HEK293 (cell line): ENCODE data around the gene KRTAP6-1.

ENCODE experiments used
- CTCF ChIA-PET: fragments of 350-600 bp; formaldehyde crosslinking; extraction: SDS; loops from one replicate; lab custom pipeline; 2021; ENCODE audit warnings: antibody characterized with exemption; lab: Yijun Ruan, JAX
- POLR2A ChIA-PET: fragments of 300-600 bp; formaldehyde crosslinking; extraction: SDS; loops from one replicate; lab custom pipeline; 2020; ENCODE audit warnings: antibody characterized with exemption, inconsistent platforms; lab: Yijun Ruan, JAX
- H3K27ac ChIP-seq: fragments of 200-500 bp; sonication (Bioruptor generic); 2 replicates; pipeline ENCODE4 v1.5.1; 2014; ENCODE audit warnings: low read depth, low read length, control low read depth, inconsistent platforms; ENCODE audit errors: extremely low read depth
- H3K36me3 ChIP-seq, 2 experiments: fragments of 200-500 bp in 1 of 2; sonication (Bioruptor generic) in 1 of 2; 1 replicate in 1 of 2; 2 replicates in 1 of 2; pipeline ENCODE4 v1.5.1; 2014 to 2017; ENCODE audit warnings: inconsistent platforms in 2 of 2, low read length in 2 of 2; ENCODE audit not compliant: control insufficient read depth in 2 of 2, insufficient read depth in 1 of 2
- H3K4me1 ChIP-seq: fragments of 200-500 bp; sonication (Bioruptor generic); 2 replicates; pipeline ENCODE4 v1.5.1; 2014; ENCODE audit warnings: mild to moderate bottlenecking, low read length, inconsistent platforms; ENCODE audit not compliant: control insufficient read depth, insufficient read depth
- H3K4me3 ChIP-seq: 2 replicates; pipeline ENCODE4 v1.5.1; 2011; ENCODE audit warnings: low read depth, mild to moderate bottlenecking, control low read depth, low read length, moderate library complexity
- H3K9me3 ChIP-seq: fragments of 200-500 bp; sonication (Bioruptor generic); 2 replicates; pipeline ENCODE4 v1.5.1; 2014; ENCODE audit warnings: low read depth, low read length, inconsistent platforms; ENCODE audit not compliant: control insufficient read depth, insufficient read depth
- IKZF3 ChIP-seq: fragments of 450-650 bp; IDR thresholded peaks from 2 replicates; pipeline ENCODE4 v1.5.0; 2018; ENCODE audit warnings: missing biosample characterization, mild to moderate bottlenecking, missing genetic modification characterization, moderate library complexity
- INSM2 ChIP-seq: fragments of 450-650 bp; formaldehyde crosslinking; IDR thresholded peaks from 2 replicates; pipeline ENCODE4 v1.5.1; 2016; ENCODE audit warnings: missing biosample characterization, missing genetic modification characterization
- KLF7 ChIP-seq: fragments of 450-650 bp; formaldehyde crosslinking; IDR thresholded peaks from 2 replicates; pipeline ENCODE4 v1.5.1; 2016; ENCODE audit warnings: missing biosample characterization, missing genetic modification characterization, borderline replicate concordance
- PRDM1 ChIP-seq: fragments of 450-650 bp; formaldehyde crosslinking; IDR thresholded peaks from 2 replicates; pipeline ENCODE4; 2016; ENCODE audit warnings: missing biosample characterization, missing genetic modification characterization
- SCRT2 ChIP-seq: fragments of 450-650 bp; formaldehyde crosslinking; IDR thresholded peaks from 2 replicates; pipeline ENCODE4 v1.5.1; 2016; ENCODE audit warnings: missing biosample characterization, missing genetic modification characterization
- TCF7L2 ChIP-seq: IDR thresholded peaks from 2 replicates; pipeline ENCODE4 v1.6.1; 2011; ENCODE audit warnings: low read depth, mild to moderate bottlenecking, inconsistent platforms, low read length, moderate library complexity, borderline replicate concordance
- TSHZ1 ChIP-seq: fragments of 450-650 bp; formaldehyde crosslinking; IDR thresholded peaks from 2 replicates; pipeline ENCODE4 v1.5.1; 2016; ENCODE audit warnings: missing biosample characterization, missing genetic modification characterization, borderline replicate concordance
- ZBTB21 ChIP-seq: fragments of 450-650 bp; formaldehyde crosslinking; IDR thresholded peaks from 2 replicates; pipeline ENCODE4 v1.5.1; 2017; ENCODE audit warnings: missing biosample characterization, missing genetic modification characterization
- ZBTB8A ChIP-seq: fragments of 450-650 bp; formaldehyde crosslinking; IDR thresholded peaks from 2 replicates; pipeline ENCODE4 v1.5.1; 2016; ENCODE audit warnings: missing biosample characterization, missing genetic modification characterization
- ZNF133 ChIP-seq: fragments of 450-650 bp; formaldehyde crosslinking; IDR thresholded peaks from 2 replicates; pipeline ENCODE4 v1.5.1; 2016; ENCODE audit warnings: missing biosample characterization, missing genetic modification characterization
- ZNF19 ChIP-seq: fragments of 450-650 bp; formaldehyde crosslinking; IDR thresholded peaks from 2 replicates; pipeline ENCODE4; 2016; ENCODE audit warnings: missing biosample characterization, missing genetic modification characterization, low read depth
- ZNF2 ChIP-seq: fragments of 450-650 bp; formaldehyde crosslinking; IDR thresholded peaks from 2 replicates; pipeline ENCODE4 v1.5.1; 2016; ENCODE audit warnings: missing biosample characterization, missing genetic modification characterization
- ZNF214 ChIP-seq: fragments of 450-650 bp; formaldehyde crosslinking; IDR thresholded peaks from 2 replicates; pipeline ENCODE4 v1.5.1; 2017; ENCODE audit warnings: missing biosample characterization, mild to moderate bottlenecking, missing genetic modification characterization, borderline replicate concordance
- ZNF341 ChIP-seq: fragments of 450-650 bp; formaldehyde crosslinking; IDR thresholded peaks from 2 replicates; pipeline ENCODE4; 2016; ENCODE audit warnings: low read depth, missing biosample characterization, missing genetic modification characterization
- ZNF37A ChIP-seq: fragments of 450-650 bp; IDR thresholded peaks from 2 replicates; pipeline ENCODE4 v1.5.1; 2018; ENCODE audit warnings: missing biosample characterization, missing genetic modification characterization
- ZNF416 ChIP-seq: fragments of 450-650 bp; formaldehyde crosslinking; IDR thresholded peaks from 2 replicates; pipeline ENCODE4 v1.5.1; 2016; ENCODE audit warnings: missing biosample characterization, missing genetic modification characterization
- ZNF521 ChIP-seq: fragments of 450-650 bp; formaldehyde crosslinking; IDR thresholded peaks from 2 replicates; pipeline ENCODE4 v1.5.1; 2017; ENCODE audit warnings: missing biosample characterization, mild to moderate bottlenecking, missing genetic modification characterization
- ZNF701 ChIP-seq: fragments of 450-650 bp; formaldehyde crosslinking; IDR thresholded peaks from 2 replicates; pipeline ENCODE4 v1.5.1; 2016; ENCODE audit warnings: missing biosample characterization, missing genetic modification characterization
- ZNF704 ChIP-seq: fragments of 450-650 bp; formaldehyde crosslinking; IDR thresholded peaks from 2 replicates; pipeline ENCODE4 v1.5.1; 2016; ENCODE audit warnings: missing biosample characterization, missing genetic modification characterization
- ZNF768 ChIP-seq: fragments of 450-650 bp; formaldehyde crosslinking; IDR thresholded peaks from 2 replicates; pipeline ENCODE4 v1.5.1; 2018; ENCODE audit warnings: missing biosample characterization, mild to moderate bottlenecking, missing genetic modification characterization
- ZSCAN18 ChIP-seq: fragments of 450-650 bp; formaldehyde crosslinking; IDR thresholded peaks from 2 replicates; pipeline ENCODE4 v1.5.1; 2016; ENCODE audit warnings: missing biosample characterization, missing genetic modification characterization
- ZSCAN5A ChIP-seq: fragments of 450-650 bp; formaldehyde crosslinking; IDR thresholded peaks from 2 replicates; pipeline ENCODE4 v1.5.1; 2016; ENCODE audit warnings: missing biosample characterization, missing genetic modification characterization

KRTAP6-1 gene

GRCh38 chr21:30620080-30620479 lies 6.3 kb upstream of the KRTAP6-1 start:
- Histone ChIP-seq H3K36me3 (no peaks in the 10 kb centered on the region), H3K4me3 (no peak overlapping the region), H3K27ac (no peak overlapping the region), H3K9me3 (no peaks in the 10 kb centered on the region), H3K4me1 (no peaks in the 10 kb centered on the region)
- TF ChIP-seq ZBTB8A (tag by site-specific recombination) (no peak), ZNF768 (tag by site-specific recombination) (no peak), PRDM1 (no peak), ZSCAN5A (tag by site-specific recombination) (no peak), ZNF341 (tag by site-specific recombination) (no peak)
- CTCF ChIA-PET: no interaction called here
- POLR2A ChIA-PET: no interaction called here

DNA sequence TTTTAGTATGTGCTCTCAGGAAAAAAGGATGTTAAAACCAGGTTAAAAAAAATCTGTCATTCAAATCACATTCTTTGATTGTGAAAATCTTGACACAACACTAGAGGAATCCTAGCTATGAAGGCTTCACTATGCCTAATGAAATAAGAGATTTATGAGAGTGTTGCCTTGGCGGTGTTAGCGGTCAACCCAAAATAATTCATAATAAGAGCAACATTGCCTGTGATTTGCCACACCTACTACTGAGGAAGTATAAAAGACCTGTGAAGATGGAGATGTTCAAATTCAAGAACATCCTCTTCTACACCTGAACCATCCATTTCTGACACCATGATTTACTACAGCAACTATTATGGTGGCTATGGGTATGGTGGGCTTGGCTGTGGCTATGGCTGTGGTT lies 2.4 kb upstream of the KRTAP6-1 start, which contains the start of gene KRTAP20-1:
KRTAP20-1 (plus strand) TSS at position 301 of the 400 bp plus-strand sequence; CDS start at position 331, 30 bp downstream.
- ChIA-PET CTCF (no interaction called here), POLR2A (no interaction called here)
- no peaks in the 10 kb centered on the region for H3K4me1 ChIP-seq
- no peak within 1 kb of the TSS for H3K27ac ChIP-seq
- H3K36me3 ChIP-seq: no peaks in the 10 kb centered on the region
- TF ChIP-seq ZNF701: no peak
- no peak for TF ChIP-seq KLF7
- TF ChIP-seq ZBTB21 (tag by site-specific recombination): no peak
- no peak for TF ChIP-seq ZNF768 (tag by site-specific recombination)
- TF ChIP-seq ZNF37A (tag by site-specific recombination): no peak
- TF ChIP-seq ZNF19: no peak
- no peak for TF ChIP-seq ZNF133 (tag by site-specific recombination)
- TF ChIP-seq TSHZ1 (tag by site-specific recombination): no peak
- no peak for TF ChIP-seq SCRT2
- no peak for TF ChIP-seq INSM2 (tag by site-specific recombination)
- no peak for TF ChIP-seq ZNF2 (tag by site-specific recombination)
- no peak for TF ChIP-seq ZSCAN18 (tag by site-specific recombination)
- TF ChIP-seq TCF7L2: no peak
- TF ChIP-seq ZNF521: no peak
- no peak for TF ChIP-seq ZNF704 (tag by site-specific recombination)
- no peak for TF ChIP-seq IKZF3 (tag by site-specific recombination)
- no peak for TF ChIP-seq ZNF416 (tag by site-specific recombination)
- TF ChIP-seq ZNF214 (tag by site-specific recombination): no peak
- TF ChIP-seq, all 188 proteins: peak for 0
- no peak within 1 kb of the TSS for H3K4me3 ChIP-seq
- H3K9me3 ChIP-seq: no peaks in the 10 kb centered on the region
